GM19324 (cell line): ENCODE results near the gene UTS2R.

Experiments used
- ATAC-seq: cut with Tn5 transposase; IDR thresholded peaks from one replicate; pipeline ENCODE4 v1.9.1; 2021; ENCODE audit warnings: mild to moderate bottlenecking, moderate library complexity; ENCODE audit not compliant: unreplicated experiment, low FRiP score

UTS2R gene

GRCh38 chr17:82386881-82387704 is 15.5 kb downstream of the UTS2R start:
- ATAC-seq = no peak

DNA sequence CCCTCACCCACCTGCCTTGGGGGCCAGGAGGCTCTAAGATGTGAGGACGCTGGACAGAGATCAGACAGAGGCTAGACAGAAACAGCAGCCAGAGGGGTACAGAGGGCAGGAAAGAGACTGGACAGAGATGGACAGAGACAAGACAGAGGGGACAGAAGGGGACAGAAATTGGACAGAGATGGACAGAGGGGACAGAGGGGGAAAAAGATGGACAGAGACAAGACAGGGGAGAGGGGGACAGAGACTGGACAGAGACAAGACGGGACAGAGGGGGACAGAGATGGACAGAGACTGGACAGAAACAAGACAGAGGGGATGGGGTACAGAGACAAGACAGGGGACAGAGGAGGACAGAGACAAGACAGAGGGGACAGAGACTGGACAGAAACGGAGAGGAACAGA is 16.1 kb downstream of the UTS2R start:
- no peak for ATAC-seq

GRCh38 chr17:82388223-82388921 is 16.8 kb downstream of the UTS2R start:
- ATAC-seq = no peak

DNA sequence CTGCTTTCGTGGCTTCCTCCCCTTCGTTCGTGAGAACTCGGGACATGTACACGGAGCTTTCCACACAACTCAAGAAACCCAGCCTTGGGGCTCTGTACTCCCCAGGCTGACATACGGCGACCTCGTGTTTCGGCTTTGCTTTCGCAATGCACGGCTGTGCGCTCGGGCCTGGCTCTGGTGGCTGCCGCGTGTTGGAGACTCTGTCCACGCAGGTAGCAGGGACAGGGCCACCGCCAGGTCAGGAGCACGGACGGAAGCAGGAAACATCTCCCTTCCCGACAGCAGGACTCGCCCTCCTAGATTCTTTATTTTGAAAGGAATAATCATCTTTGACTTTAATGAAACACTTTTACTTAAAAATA is 17.3 kb downstream of the UTS2R start:
- ATAC-seq = no peak

- ATAC-seq = no peak
Observed at GRCh38 chr17:82389379-82389778, 17.8 kb downstream of the UTS2R start.

GRCh38 chr17:82390015-82390859 is 18.7 kb downstream of the UTS2R start:
- no peak for ATAC-seq

DNA sequence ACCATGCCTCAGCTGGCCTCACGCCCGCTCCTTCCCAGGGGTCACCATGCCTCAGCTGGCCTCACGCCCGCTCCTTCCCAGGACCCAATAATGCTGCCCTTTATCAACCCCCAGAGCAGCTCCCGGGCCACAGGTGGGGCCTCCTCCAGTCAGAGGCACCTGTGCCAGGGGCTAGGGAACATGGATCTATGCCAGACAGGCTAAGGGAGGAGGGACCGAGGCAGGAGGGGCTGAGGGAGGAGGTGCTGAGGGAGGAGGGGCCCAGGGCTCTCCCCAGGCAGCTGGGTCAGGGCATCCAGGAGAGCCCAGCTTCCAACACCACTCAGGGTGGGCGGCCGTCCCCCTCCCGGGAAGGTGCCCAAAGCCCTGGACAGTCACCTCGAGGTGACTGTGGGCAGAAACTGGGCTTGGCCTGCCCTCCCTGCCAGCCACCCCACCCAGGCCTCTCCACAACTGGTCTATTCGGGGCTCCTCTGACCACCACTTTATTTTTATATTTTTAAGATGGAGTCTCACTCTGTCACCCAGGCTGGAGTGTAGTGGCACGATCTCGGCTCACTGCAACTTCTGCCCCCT is 19.4 kb downstream of the UTS2R start:
- no peak for ATAC-seq

DNA sequence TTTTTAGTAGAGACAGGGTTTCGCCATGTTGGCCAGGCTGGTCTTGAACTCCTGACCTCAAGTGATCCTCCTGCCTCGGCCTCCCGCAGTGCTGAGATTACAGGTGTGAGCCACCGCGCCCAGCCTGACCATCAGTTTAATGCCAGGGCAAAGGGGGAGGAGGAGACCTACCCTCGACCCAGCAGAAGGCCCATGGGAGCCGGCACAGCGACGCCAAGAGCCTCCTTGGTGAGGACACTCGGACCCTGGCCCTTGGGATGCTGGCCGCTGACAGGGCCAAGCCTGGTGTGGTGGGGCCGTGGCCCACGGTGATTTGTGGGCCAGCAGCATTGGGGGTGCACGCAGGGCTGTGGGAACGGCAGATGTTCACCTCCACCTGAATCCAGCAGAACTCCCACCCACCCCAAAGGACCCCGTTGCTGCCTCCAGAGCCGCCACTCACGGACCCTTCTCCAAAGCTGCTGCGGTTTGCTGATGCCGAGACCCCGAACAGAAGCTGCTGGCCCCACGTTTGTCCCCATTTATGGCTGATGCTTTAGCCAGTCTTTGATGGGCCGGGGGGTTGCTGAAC is 20.0 kb downstream of the UTS2R start:
- ATAC-seq = no peak

DNA sequence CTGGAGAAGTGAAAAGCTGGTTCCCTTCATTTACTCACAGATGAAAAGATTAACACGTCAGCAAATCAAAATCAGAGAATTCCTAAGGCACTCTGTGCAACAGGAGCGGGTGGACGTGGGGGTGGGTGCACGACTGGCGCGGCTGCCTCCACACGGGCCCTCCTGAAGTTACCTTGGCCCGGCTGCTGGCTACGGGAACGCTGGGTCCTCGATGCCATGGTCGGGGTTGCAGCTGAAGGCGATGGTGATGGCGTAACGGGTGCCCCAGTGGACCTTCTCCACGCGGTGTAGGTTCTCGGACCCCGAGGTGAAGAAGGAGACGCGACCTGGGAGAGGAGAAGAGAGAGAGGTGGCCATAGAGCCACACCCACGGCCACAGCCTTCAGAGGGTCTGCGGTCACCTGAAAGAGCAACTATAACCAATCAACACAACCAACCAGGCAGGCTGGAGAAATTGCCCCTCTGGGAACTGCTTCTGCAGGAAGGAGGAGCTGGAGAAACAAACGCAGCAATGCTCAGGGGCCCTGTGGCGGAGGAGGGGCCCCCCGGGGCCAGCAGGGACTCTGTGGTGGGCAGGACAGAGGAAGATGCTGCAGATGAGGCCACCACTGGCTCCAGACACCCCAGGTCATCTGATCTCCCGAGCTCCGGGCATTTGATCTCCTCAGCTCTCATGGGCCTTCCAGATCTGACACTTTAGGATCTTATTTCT is 20.8 kb downstream of the UTS2R start:
- ATAC-seq = no peak

GRCh38 chr17:82392941-82393340 is 21.4 kb downstream of the UTS2R start:
- ATAC-seq = no peak

DNA sequence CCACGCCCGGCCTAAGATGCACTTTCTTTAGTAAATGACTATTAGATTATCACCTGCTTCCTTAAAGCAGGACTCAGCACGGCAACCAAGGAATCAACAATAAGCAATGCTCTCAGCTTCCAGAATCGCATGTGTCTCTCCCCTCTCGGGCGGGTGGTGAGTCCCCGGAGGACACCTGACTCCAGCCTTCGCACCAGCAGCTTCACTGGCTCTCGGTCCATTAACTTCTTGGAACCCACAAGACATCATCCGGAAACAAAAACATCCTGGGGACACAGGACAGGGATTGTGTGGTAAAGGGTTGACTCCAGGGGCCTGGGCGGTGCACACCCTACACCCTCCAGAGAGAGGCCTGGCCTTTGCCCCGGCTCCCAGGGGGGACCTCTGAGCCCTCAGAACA is 22.7 kb downstream of the UTS2R start:
- no peak for ATAC-seq

GRCh38 chr17:82396601-82397435 is 25.3 kb downstream of the UTS2R start:
- ATAC-seq = no peak

DNA sequence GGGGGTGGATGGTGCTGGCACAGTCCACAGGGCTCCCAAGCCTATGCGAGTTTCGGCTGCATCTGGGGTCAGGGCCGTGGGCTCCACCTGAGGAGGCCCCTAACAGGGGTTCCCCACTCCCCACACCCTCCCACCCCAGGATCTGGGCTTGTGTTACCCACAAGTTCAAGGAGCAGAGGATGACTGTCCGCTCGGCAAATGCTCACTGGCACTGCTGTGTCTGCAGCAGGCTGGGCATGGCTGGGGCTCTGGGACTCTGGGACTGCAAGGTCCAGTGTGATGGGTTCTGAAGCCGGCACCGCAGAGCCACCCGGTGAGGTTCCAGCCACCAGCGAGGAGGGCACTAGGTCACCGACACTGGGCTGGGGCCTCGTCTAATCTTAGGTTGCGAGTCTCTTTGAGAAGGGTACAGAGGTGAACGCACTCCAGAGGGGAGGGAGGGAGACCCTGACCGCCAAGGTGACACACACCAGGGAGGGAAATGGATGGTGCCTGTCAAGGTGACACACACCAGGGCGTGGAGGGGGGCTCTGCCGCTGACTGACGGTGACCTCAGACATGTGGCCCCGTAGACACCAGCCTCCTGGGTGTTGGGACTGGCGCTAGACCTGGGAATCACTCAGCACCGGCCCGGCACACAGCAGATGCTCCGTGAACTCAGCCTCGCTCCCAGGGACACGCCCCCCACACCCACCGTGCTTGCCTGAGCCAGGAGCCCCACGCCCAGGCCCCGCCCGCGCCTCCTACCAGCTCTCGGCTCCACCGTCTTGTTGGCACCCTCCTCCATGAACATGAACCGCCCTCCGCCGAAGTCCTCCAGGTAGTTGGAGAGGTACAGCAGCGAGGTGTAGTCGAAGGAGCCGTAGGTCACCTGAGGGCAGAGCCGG is 26.1 kb downstream of the UTS2R start:
- ATAC-seq = no peak

GRCh38 chr17:82399041-82399441 is 27.5 kb downstream of the UTS2R start:
- ATAC-seq = no peak

DNA sequence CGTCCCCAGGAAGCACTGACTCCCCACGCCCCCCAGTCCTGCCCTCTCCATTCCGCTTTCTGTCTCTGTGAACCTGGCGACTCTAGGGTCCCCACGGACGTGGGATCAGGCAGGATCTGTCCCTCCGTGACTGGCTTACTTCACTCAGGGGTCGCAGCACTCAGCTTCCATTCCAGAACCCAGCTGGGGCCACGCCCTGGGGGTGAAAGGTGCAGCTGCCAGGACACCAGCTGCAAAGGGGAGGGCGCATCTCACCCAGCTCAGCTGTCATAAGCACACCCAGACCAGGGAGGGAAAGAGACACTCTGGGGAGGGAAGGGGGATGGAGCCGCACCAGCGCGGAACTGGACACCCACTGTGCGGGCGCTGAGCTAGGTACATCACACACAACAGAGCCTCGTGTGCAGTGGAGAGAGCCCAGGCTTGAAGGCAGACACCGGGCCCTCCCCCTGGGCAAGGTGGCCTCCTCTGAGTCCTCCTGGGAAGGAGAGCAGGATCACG is 28.1 kb downstream of the UTS2R start:
- no peak for ATAC-seq

DNA sequence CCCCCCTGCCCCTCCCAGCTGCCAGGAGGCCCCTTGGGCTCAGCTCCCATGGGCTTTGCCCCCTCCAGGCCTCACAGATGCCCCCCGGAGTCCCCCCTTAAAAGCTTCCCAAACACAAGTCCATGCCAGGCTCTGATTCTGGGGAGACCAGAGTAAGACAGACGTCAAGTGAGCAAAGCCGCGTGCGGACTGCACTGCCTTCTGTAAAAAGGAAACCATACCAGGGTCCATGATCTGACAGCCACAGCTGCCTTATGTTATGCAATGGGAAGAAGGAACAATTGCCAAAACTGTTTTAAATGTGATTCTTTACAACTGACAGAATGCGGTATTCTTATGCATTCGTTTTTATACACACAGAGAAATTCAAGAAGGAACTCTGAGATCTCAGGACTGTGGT is 28.6 kb downstream of the UTS2R start:
- no peak for ATAC-seq

DNA sequence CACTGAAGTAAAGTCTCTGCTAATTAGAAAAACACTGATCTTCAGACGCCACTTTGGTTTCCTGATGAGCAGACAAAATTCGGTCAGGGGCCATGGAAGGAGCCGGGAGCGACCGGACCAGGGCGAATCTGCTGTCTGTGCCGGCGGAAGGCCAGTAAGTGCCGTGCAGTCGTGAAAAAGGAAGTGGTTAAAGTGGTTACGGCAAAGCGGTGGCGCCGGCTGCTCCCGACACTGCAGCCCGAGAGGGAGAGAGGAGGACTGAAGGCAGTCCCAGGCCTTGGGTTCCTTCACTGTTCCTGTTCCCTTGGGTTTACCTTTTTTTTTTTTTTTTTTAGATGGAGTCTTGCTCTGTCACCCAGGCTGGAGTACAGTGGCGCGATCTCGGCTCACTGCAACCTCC is 29.3 kb downstream of the UTS2R start:
- peak; percentile 42 for ATAC-seq

GRCh38 chr17:82402865-82403264 is 31.3 kb downstream of the UTS2R start:
- peak; percentile 71 for ATAC-seq
